OCI-LY1 (cell line): ENCODE data around the gene ADAMTS9.

ENCODE experiments used
- H2AFZ ChIP-seq: fragments of 200-600 bp; sonication (generic), shearing (Covaris generic); 2 replicates; pipeline ENCODE4 v1.6.0; 2014; ENCODE audit warnings: antibody characterized with exemption, mild to moderate bottlenecking, low read length
- H3F3A ChIP-seq: fragments of 200-600 bp; sonication (generic), shearing (Covaris generic); 2 replicates; pipeline ENCODE4 v1.6.0; 2014; ENCODE audit warnings: mild to moderate bottlenecking, antibody characterized with exemption, low read length, moderate library complexity; ENCODE audit not compliant: insufficient read depth
- H3K27ac ChIP-seq: fragments of 200-600 bp; sonication (generic); 2 replicates; pipeline ENCODE4 v1.5.1; 2014; ENCODE audit warnings: low read length, mixed run types, mild to moderate bottlenecking, low read depth; ENCODE audit not compliant: poor library complexity, severe bottlenecking
- H3K27me3 ChIP-seq: fragments of 200-600 bp; sonication (generic); 2 replicates; pipeline ENCODE4 v1.6.0; 2014; ENCODE audit warnings: antibody characterized with exemption, mild to moderate bottlenecking, low read length, moderate library complexity; ENCODE audit not compliant: insufficient read depth
- H3K36me3 ChIP-seq: fragments of 200-600 bp; sonication (generic); 2 replicates; pipeline ENCODE4 v1.6.1; 2014; ENCODE audit warnings: mild to moderate bottlenecking, antibody characterized with exemption, low read length, moderate library complexity, mixed read lengths; ENCODE audit not compliant: insufficient read depth
- H3K4me1 ChIP-seq: fragments of 200-600 bp; sonication (generic); 2 replicates; pipeline ENCODE4 v1.5.1; 2014; ENCODE audit warnings: mild to moderate bottlenecking, low read length, moderate library complexity; ENCODE audit not compliant: insufficient read depth, severe bottlenecking
- H3K4me2 ChIP-seq: fragments of 200-600 bp; sonication (generic), shearing (Covaris generic); 2 replicates; pipeline ENCODE4 v1.6.1; 2014; ENCODE audit warnings: low read length
- H3K4me3 ChIP-seq: fragments of 200-600 bp; sonication (generic); 2 replicates; pipeline ENCODE4 v1.5.1; 2014; ENCODE audit warnings: low read length, low read depth, mild to moderate bottlenecking, mixed read lengths; ENCODE audit not compliant: poor library complexity, severe bottlenecking
- H3K79me2 ChIP-seq: fragments of 200-600 bp; shearing (Covaris generic); 2 replicates; pipeline ENCODE4 v1.6.1; 2016; ENCODE audit warnings: mixed run types, low read length, mixed read lengths; ENCODE audit not compliant: insufficient read depth
- H3K9ac ChIP-seq: fragments of 200-600 bp; sonication (generic), shearing (Covaris generic); 2 replicates; pipeline ENCODE4 v1.6.1; 2014; ENCODE audit warnings: mild to moderate bottlenecking, low read length, mixed read lengths
- H3K9me2 ChIP-seq: fragments of 200-600 bp; sonication (generic), shearing (Covaris generic); 2 replicates; pipeline ENCODE4 v1.6.1; 2014; ENCODE audit warnings: low read depth, mild to moderate bottlenecking, low read length, mixed read lengths
- H3K9me3 ChIP-seq: fragments of 200-600 bp; shearing (Covaris generic); 2 replicates; pipeline ENCODE4 v1.6.1; 2014; ENCODE audit warnings: low read length, mixed read lengths
- H4K20me1 ChIP-seq: fragments of 200-600 bp; sonication (generic), shearing (Covaris generic); 2 replicates; pipeline ENCODE4 v1.6.0; 2016; ENCODE audit warnings: mild to moderate bottlenecking, low read length; ENCODE audit not compliant: insufficient read depth
- CTCF ChIP-seq: fragments of 200-600 bp; sonication (generic), shearing (Covaris generic); IDR thresholded peaks from 2 replicates; pipeline ENCODE4 v1.5.1; 2017; ENCODE audit warnings: mild to moderate bottlenecking, antibody characterized with exemption, low read length, moderate library complexity, mixed read lengths
- EZH2 ChIP-seq: fragments of 200-600 bp; sonication (generic), shearing (Covaris generic); IDR thresholded peaks from 2 replicates; pipeline ENCODE4 v1.8.0; 2017; ENCODE audit warnings: borderline replicate concordance, mixed run types, mild to moderate bottlenecking, antibody characterized with exemption, low read length, moderate library complexity, mixed read lengths

ADAMTS9 gene

GRCh38 chr3:64550745-64551144, 137.1 kb downstream of the ADAMTS9 start:
- H3K4me3 ChIP-seq, result no peak overlapping the region
- no peaks in the 10 kb centered on the region for H3K9me3 ChIP-seq
- H3K4me2 ChIP-seq, result no peak overlapping the region
- no peaks in the 10 kb centered on the region for H4K20me1 ChIP-seq
- no peaks in the 10 kb centered on the region for H3K79me2 ChIP-seq
- no peak overlapping the region for H3K9ac ChIP-seq
- no peaks in the 10 kb centered on the region for H3K27me3 ChIP-seq
- no peak overlapping the region for H2AFZ ChIP-seq
- H3K9me2 ChIP-seq, result no peaks in the 10 kb centered on the region
- TF ChIP-seq EZH2 (no peak), CTCF (no peak)
- H3K36me3 ChIP-seq, result no peaks in the 10 kb centered on the region
- no peak overlapping the region for H3K27ac ChIP-seq
- no peaks in the 10 kb centered on the region for H3F3A ChIP-seq
- no peaks in the 10 kb centered on the region for H3K4me1 ChIP-seq

DNA sequence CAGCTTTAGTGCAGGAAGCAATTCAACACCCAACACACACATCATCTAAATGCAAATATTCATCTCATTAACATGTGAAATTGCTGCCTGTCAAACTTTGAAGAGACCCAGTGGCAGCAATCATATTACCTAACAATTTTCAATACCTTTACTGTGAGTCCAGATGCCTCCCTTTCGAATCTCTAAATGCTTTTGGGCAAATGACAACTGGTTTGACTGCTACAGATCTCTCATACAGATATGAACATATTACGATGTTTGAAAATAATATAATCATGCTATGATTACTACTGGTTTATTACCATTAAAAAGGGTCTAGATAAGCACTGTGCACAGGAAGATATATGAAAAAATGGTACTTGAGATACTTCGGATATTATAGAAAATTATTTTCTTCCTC, 137.9 kb downstream of the ADAMTS9 start:
- TF ChIP-seq CTCF (no peak), EZH2 (no peak)
- Histone ChIP-seq H3F3A (no peaks in the 10 kb centered on the region), H3K27ac (no peak overlapping the region), H3K4me3 (no peak overlapping the region), H3K36me3 (no peaks in the 10 kb centered on the region), H3K4me2 (no peak overlapping the region), H2AFZ (no peak overlapping the region), H4K20me1 (no peaks in the 10 kb centered on the region), H3K79me2 (no peaks in the 10 kb centered on the region), H3K9ac (no peak overlapping the region), H3K9me2 (no peaks in the 10 kb centered on the region), H3K4me1 (no peaks in the 10 kb centered on the region), H3K27me3 (no peaks in the 10 kb centered on the region), H3K9me3 (no peaks in the 10 kb centered on the region)

GRCh38 chr3:64548200-64548889, 139.5 kb downstream of the ADAMTS9 start:
- Histone ChIP-seq H3K36me3 (no peaks in the 10 kb centered on the region), H3K27ac (no peak overlapping the region), H4K20me1 (no peaks in the 10 kb centered on the region), H3K4me2 (no peak overlapping the region), H3K79me2 (no peaks in the 10 kb centered on the region), H3K9ac (no peak overlapping the region), H3K4me1 (no peaks in the 10 kb centered on the region), H3K4me3 (no peak overlapping the region), H3K27me3 (no peaks in the 10 kb centered on the region), H2AFZ (no peak overlapping the region), H3F3A (no peaks in the 10 kb centered on the region), H3K9me3 (no peaks in the 10 kb centered on the region), H3K9me2 (no peaks in the 10 kb centered on the region)
- TF ChIP-seq CTCF, result no peak
- no peak for TF ChIP-seq EZH2
